ENCODE results near the gene FAM124B. TPM values are rescaled to one million over a fixed set of nuclear protein-coding genes. Genes with fewer than 3 reads are reported as not detected.

Gene FAM124B, protein sequence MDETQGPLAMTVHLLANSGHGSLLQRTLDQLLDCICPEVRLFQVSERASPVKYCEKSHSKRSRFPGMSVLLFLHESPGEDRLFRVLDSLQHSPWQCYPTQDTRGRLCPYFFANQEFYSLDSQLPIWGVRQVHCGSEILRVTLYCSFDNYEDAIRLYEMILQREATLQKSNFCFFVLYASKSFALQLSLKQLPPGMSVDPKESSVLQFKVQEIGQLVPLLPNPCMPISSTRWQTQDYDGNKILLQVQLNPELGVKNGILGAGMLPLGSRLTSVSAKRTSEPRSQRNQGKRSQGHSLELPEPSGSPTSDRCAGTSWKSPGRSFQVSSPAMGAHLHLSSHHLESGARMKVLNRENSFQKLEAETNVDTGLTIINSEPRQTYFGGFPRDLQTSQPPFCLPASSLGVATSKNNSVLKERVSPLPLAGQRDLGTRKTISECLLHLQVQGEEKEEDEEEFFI
- total RNA-seq, result not detected in 2 replicates

DNA sequence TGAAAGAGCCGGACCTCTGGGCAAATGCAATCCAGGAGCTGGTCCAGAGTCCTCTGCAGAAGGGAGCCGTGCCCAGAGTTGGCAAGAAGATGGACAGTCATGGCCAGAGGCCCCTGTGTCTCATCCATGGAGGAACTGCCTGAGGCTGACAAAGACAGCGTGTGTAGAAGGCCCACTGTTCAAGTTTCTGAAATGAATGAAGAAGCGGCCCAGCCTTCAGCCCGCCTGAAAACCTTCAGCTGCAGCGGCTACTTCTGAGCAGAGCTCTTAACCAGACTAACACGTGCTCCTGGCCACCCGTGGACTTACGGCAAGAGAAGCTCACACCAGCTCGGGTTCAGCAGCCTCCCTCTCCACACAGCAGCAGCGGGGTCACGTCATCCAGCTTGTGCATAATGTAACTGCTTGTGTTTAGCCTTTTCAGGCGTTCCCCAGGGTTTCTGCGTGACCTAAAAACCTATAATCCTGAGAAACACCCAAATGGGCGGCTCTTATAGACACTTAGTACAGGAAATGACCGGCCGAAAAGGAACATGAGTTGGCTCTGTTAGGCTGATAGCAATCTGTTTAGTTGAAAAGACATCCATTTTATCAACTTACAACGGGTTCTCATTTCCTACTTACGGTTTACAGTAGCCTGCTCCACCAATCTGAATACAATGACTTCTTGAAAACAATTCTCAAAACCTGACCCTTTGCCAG lies at the start of gene FAM124B:
FAM124B (minus strand) TSS at position 467 of the 702 bp plus-strand sequence; CDS start at position 128, 339 bp downstream.

Other genes with a start within 250 kb of the FAM124B start
- gene CUL3, start 183.3 kb upstream of the FAM124B start, total RNA-seq, result 44.4 and 49.7 TPM in 2 replicates

All from airway epithelial cell (primary cell).